HepG2 (cell line): ENCODE results near the gene TSPAN15. TPM values are rescaled to one million over a fixed set of nuclear protein-coding genes. Genes with fewer than 3 reads are reported as not detected.

Experiments
- ATAC-seq: fragments of 200-7000 bp; cut with Tn5 transposase; 3 replicates; pipeline ENCODE4 v1.9.1; 2020; ENCODE audit warnings: mild to moderate bottlenecking, moderate library complexity
- BruUV-seq: library from RNA; stranded (reverse); fragments of 400-500 nt; replicated peaks from 2 replicates; lab custom pipeline; 2021; lab: Mats Ljungman, UMichigan
- CTCF ChIA-PET: fragments of 300-600 bp; formaldehyde crosslinking; extraction: SDS; loops from one replicate; lab custom pipeline; 2021; ENCODE audit warnings: low total read pairs, inconsistent platforms, low intra/inter-chr PET ratio; lab: Yijun Ruan, JAX
- POLR2A ChIA-PET: fragments of 350-600 bp; sonication (Branson Sonifier 250); formaldehyde crosslinking; loops from one replicate; lab custom pipeline; 2020; ENCODE audit warnings: antibody characterized with exemption, inconsistent platforms; lab: Yijun Ruan, JAX
- DNase-seq: peaks from one replicate; pipeline ENCODE4 v3.0.0-alpha.2; 2015; ENCODE audit warnings: low spot score
- FAIRE-seq: peaks from 3 replicates; lab custom pipeline; 2011; peaks lifted over from hg19 to GRCh38; lab: Jason Lieb, UNC
- H2AFZ ChIP-seq: one replicate; pipeline ENCODE4 v1.6.1; 2011; ENCODE audit warnings: low read length, inconsistent platforms
- H3K27ac ChIP-seq: fragments of 300-600 bp; 3 replicates; pipeline ENCODE4 v1.8.0; 2011; ENCODE audit warnings: mixed run types, mild to moderate bottlenecking, mixed read lengths, low read length, inconsistent platforms; ENCODE audit not compliant: insufficient read depth; ENCODE audit errors: extremely low read length
- H3K27me3 ChIP-seq, 2 experiments: fragments of 200-600 bp in 1 of 2; 2 replicates in 1 of 2; 3 replicates in 1 of 2; pipeline versions ENCODE4 v1.6.0 to v1.8.0; 2011; ENCODE audit warnings: low read length in 2 of 2, mild to moderate bottlenecking in 2 of 2, moderate library complexity in 2 of 2, inconsistent platforms in 1 of 2; ENCODE audit not compliant: insufficient read depth in 2 of 2, control insufficient read depth in 1 of 2
- H3K36me3 ChIP-seq, 2 experiments: fragments of 200-600 bp in 1 of 2; replicated peaks in 1 of 2; 2 replicates in 1 of 2; 3 replicates in 1 of 2; pipeline versions ENCODE4 v1.5.1 to v1.8.0; 2011; ENCODE audit warnings: low read length in 2 of 2, inconsistent platforms in 1 of 2; ENCODE audit not compliant: insufficient read depth in 2 of 2, control insufficient read depth in 1 of 2
- H3K4me1 ChIP-seq: 2 replicates; pipeline ENCODE4 v1.5.1; 2012; ENCODE audit warnings: low read length, inconsistent platforms; ENCODE audit not compliant: insufficient read depth
- H3K4me2 ChIP-seq: 2 replicates; pipeline ENCODE4 v1.6.0; 2011; ENCODE audit warnings: low read depth, low read length, inconsistent platforms
- H3K4me3 ChIP-seq, 3 experiments: fragments of 200-600 bp in 1 of 3; sonication (generic), shearing (Covaris generic) in 1 of 3; replicated peaks in 1 of 3; 2 replicates each; pipeline ENCODE4 v1.5.1; 2011 to 2016; ENCODE audit warnings: low read length in 3 of 3, inconsistent platforms in 2 of 3, low read depth in 2 of 3, mild to moderate bottlenecking in 2 of 3, control low read depth in 1 of 3, mixed read lengths in 1 of 3; ENCODE audit not compliant: insufficient read depth in 1 of 3
- H3K79me2 ChIP-seq: one replicate; pipeline ENCODE4 v1.6.1; 2011; ENCODE audit warnings: low read length, inconsistent platforms; ENCODE audit not compliant: insufficient read depth
- H3K9ac ChIP-seq: 2 replicates; pipeline ENCODE4 v1.6.0; 2011; ENCODE audit warnings: mild to moderate bottlenecking, low read depth, low read length, inconsistent platforms; ENCODE audit not compliant: insufficient read depth
- H3K9me3 ChIP-seq: 2 replicates; pipeline ENCODE4 v1.5.1; 2012; ENCODE audit warnings: mild to moderate bottlenecking, low read length
- H4K20me1 ChIP-seq: 2 replicates; pipeline ENCODE4 v1.6.0; 2011; ENCODE audit warnings: inconsistent platforms, mild to moderate bottlenecking, low read length, moderate library complexity; ENCODE audit not compliant: insufficient read depth
- HIC2 ChIP-seq: sonication (generic); formaldehyde crosslinking; IDR thresholded peaks from 2 replicates; pipeline ENCODE4 v1.9.0; 2022; ENCODE audit warnings: low read depth, missing genetic modification reagents
- HINFP ChIP-seq: sonication (generic); formaldehyde crosslinking; IDR thresholded peaks from 2 replicates; pipeline ENCODE4 v1.4.0; 2020; ENCODE audit warnings: low read depth, mild to moderate bottlenecking, missing genetic modification reagents
- HOMEZ ChIP-seq: IDR thresholded peaks from 2 replicates; pipeline ENCODE4 v1.6.1; 2016; ENCODE audit warnings: low read depth
- IKZF5 ChIP-seq: IDR thresholded peaks from 2 replicates; pipeline ENCODE4 v1.6.1; 2018; ENCODE audit warnings: missing genetic modification reagents, mild to moderate bottlenecking, missing compliant biosample characterization
- SALL1 ChIP-seq: sonication (generic); formaldehyde crosslinking; IDR thresholded peaks from 2 replicates; pipeline ENCODE4 v1.8.0; 2022; ENCODE audit warnings: mild to moderate bottlenecking, missing genetic modification reagents
- ZFP36L1 ChIP-seq: sonication (generic); formaldehyde crosslinking; IDR thresholded peaks from 2 replicates; pipeline ENCODE4 v1.8.0; 2022; ENCODE audit warnings: mild to moderate bottlenecking, missing genetic modification reagents, moderate library complexity
- ZNF431 ChIP-seq: sonication (generic); formaldehyde crosslinking; IDR thresholded peaks from 2 replicates; pipeline ENCODE4 v1.9.0; 2022; ENCODE audit warnings: missing genetic modification reagents, low read depth, mild to moderate bottlenecking, borderline replicate concordance
- ZNF672 ChIP-seq: sonication (generic); formaldehyde crosslinking; IDR thresholded peaks from 2 replicates; pipeline ENCODE4 v1.8.1; 2022; ENCODE audit warnings: missing genetic modification reagents
- WGBS: methylation state at CpG from one replicate; pipeline ENCODE4 v1.1.6; 2017; ENCODE audit warnings: low lambda C conversion rate; 5-methylcytosine and 5-hydroxymethylcytosine counted together
- in situ Hi-C: cut with HindIII; loops from 2 replicates; pipeline ENCODE4 v1.10.0; 2017; ENCODE audit warnings: low pct_unique_long_range_greater_than_20kb; ENCODE audit not compliant: extremely low pct_ligation_motif_present
- intact Hi-C: fragments of 100-400 bp; cut with micrococcal nuclease; formaldehyde crosslinking; loops from one replicate; pipeline ENCODE4 v1.10.0; 2022; ENCODE audit not compliant: unreplicated experiment
- polyA plus RNA-seq, 8 experiments: library from polyadenylated mRNA; depleted of rRNA in 3 of 8; stranded (reverse) in 7 of 8; unstranded in 1 of 8; fragments of >200 nt; fragmentation: Illumina TruSeq in 4 of 8; extraction: Trizol in 4 of 8; gene quantifications; 2 replicates each; pipeline versions ENCODE4 v1.2.1 to v1.2.3, GENCODE V29; 2011 to 2016; ENCODE audit warnings: low read depth in 4 of 8, missing spikeins in 1 of 8, mixed read lengths in 1 of 8; ENCODE audit not compliant: insufficient read depth in 1 of 8
- total RNA-seq, 5 experiments: library from RNA; depleted of rRNA; stranded (reverse); fragments of >200 nt; fragmentation: Illumina TruSeq; extraction: Trizol; gene quantifications; 2 replicates each; pipeline ENCODE4 v1.2.3, GENCODE V29; 2016; ENCODE audit warnings: low read depth in 1 of 5
- TF ChIP-seq, protein P1 (sequence below): sonication (generic); formaldehyde crosslinking; IDR thresholded peaks from 2 replicates; pipeline ENCODE4 v1.9.0; 2021; ENCODE audit warnings: missing genetic modification reagents, borderline replicate concordance
- TF ChIP-seq, protein P2 (sequence below): sonication (generic); formaldehyde crosslinking; IDR thresholded peaks from 2 replicates; pipeline ENCODE4 v1.4.0; 2020; ENCODE audit warnings: missing genetic modification reagents
- TF ChIP-seq, protein P3 (sequence below): sonication (generic); formaldehyde crosslinking; IDR thresholded peaks from 2 replicates; pipeline ENCODE4 v1.5.0; 2020; ENCODE audit warnings: missing genetic modification reagents, mild to moderate bottlenecking, borderline replicate concordance

TSPAN15 gene
- total and polyA plus RNA-seq, 2 of the 13 experiments (the other 11 are each of a cell fraction or from before 2014, with no cell fraction given), result 0.27 to 3.2 TPM

DNA sequence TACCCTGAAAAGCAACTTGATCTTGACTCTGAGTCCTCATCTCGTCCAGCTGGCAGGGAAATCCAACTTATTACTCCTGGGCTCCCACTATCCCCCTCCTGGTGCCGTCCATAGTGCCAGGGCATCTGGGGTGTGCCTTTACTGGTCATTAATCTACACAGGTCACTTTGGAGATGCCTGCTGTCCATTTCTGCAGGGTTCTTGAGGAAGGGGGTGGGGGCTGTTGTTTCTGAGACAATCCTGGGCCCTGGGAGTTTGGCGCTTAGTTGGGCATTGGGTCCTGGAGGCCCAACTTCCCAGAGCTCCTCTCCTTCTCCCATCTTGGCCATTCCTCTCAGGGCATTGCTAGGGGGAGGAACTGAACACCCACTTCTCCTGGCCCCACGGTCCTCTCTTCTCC, 28.6 kb upstream of the TSPAN15 start:
- Histone ChIP-seq H3K4me2 (no peak overlapping the region), H4K20me1 (no peaks in the 10 kb centered on the region), H3K4me1 (peaks cover 76% of the 10 kb centered on the region), H3K79me2 (no peaks in the 10 kb centered on the region), H3K9ac (no peak overlapping the region), H3K4me3 (no peak overlapping the region), H3K27me3 (peaks cover 3 to 14% of the 10 kb centered on the region in 2 experiments; a peak in 3 of 5 replicates), H3K27ac (no peak overlapping the region), H3K36me3 (no peaks in the 10 kb centered on the region), H3K9me3 (no peaks in the 10 kb centered on the region), H2AFZ (no peak overlapping the region)
- ChIA-PET POLR2A (interaction anchor here (1.0 kb wide), 1 partner anchor 14 kb away, joined by 3 read pairs; no protein-coding TSS in a partner anchor), CTCF (no interaction called here)
- no TSS peak for BruUV-seq
- no peak for DNase-seq
- FAIRE-seq, result no peak
- WGBS, result 69% methylated on average over 3 of the region's 4 CpGs
- in situ Hi-C loops, result no loop called here
- intact Hi-C loops, result no loop called here
- no peak for ATAC-seq
- TF ChIP-seq IKZF5 (CRISPR knock-in tag) (no peak), HOMEZ (CRISPR knock-in tag) (no peak), HINFP (CRISPR knock-in tag) (no peak), HIC2 (no peak), SALL1 (CRISPR knock-in tag) (no peak), ZNF672 (CRISPR knock-in tag) (no peak), ZNF431 (no peak), ZFP36L1 (CRISPR knock-in tag) (no peak)
- TF ChIP-seq, protein P1, sequence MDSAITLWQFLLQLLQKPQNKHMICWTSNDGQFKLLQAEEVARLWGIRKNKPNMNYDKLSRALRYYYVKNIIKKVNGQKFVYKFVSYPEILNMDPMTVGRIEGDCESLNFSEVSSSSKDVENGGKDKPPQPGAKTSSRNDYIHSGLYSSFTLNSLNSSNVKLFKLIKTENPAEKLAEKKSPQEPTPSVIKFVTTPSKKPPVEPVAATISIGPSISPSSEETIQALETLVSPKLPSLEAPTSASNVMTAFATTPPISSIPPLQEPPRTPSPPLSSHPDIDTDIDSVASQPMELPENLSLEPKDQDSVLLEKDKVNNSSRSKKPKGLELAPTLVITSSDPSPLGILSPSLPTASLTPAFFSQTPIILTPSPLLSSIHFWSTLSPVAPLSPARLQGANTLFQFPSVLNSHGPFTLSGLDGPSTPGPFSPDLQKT, result no peak
- TF ChIP-seq, protein P2, sequence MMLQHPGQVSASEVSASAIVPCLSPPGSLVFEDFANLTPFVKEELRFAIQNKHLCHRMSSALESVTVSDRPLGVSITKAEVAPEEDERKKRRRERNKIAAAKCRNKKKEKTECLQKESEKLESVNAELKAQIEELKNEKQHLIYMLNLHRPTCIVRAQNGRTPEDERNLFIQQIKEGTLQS, result no peak
- TF ChIP-seq, protein P3, sequence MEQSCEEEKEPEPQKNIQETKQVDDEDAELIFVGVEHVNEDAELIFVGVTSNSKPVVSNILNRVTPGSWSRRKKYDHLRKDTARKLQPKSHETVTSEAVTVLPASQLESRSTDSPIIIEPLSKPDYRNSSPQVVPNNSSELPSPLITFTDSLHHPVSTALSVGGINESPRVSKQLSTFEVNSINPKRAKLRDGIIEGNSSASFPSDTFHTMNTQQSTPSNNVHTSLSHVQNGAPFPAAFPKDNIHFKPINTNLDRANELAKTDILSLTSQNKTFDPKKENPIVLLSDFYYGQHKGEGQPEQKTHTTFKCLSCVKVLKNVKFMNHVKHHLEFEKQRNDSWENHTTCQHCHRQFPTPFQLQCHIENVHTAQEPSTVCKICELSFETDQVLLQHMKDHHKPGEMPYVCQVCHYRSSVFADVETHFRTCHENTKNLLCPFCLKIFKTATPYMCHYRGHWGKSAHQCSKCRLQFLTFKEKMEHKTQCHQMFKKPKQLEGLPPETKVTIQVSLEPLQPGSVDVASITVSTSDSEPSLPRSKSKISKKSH (CRISPR knock-in tag), result no peak
